ENCODE measurements around the gene SLITRK5. TPM values are rescaled to one million over a fixed set of nuclear protein-coding genes. Genes with fewer than 3 reads are reported as not detected.

Gene SLITRK5
- total and polyA plus RNA-seq, 12 donors, result under 0.01 to 0.07 (median 0.02) TPM; not detected in 3

- Histone ChIP-seq H3K4me3 (peak overlapping the region in 8 of 10 donors; percentile 32 to 54 (median 48)), H3K36me3 (no peaks in the 10 kb centered on the region), H3K27ac (no peak overlapping the region), H3K27me3 (peaks cover 2 to 73% (median 62%) of the 10 kb centered on the region in 7 donors), H3K4me1 (peaks cover 0 to 35% (median 20%) of the 10 kb centered on the region in 9 donors), H3K9me3 (no peaks in the 10 kb centered on the region)
- TF ChIP-seq, protein P1, sequence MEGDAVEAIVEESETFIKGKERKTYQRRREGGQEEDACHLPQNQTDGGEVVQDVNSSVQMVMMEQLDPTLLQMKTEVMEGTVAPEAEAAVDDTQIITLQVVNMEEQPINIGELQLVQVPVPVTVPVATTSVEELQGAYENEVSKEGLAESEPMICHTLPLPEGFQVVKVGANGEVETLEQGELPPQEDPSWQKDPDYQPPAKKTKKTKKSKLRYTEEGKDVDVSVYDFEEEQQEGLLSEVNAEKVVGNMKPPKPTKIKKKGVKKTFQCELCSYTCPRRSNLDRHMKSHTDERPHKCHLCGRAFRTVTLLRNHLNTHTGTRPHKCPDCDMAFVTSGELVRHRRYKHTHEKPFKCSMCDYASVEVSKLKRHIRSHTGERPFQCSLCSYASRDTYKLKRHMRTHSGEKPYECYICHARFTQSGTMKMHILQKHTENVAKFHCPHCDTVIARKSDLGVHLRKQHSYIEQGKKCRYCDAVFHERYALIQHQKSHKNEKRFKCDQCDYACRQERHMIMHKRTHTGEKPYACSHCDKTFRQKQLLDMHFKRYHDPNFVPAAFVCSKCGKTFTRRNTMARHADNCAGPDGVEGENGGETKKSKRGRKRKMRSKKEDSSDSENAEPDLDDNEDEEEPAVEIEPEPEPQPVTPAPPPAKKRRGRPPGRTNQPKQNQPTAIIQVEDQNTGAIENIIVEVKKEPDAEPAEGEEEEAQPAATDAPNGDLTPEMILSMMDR (IDR thresholded peaks at IDR 0.05), result no peak
- DNase-seq (no peak), ATAC-seq (no peak)
- 6 to 10% methylated on average over 29 of the region's 29 CpGs for WGBS, 2 donors
- intact Hi-C loops (cut with DNase I), result no loop called here
Observed at GRCh38 chr13:87677043-87677495, 5.9 kb downstream of the SLITRK5 start.

DNA sequence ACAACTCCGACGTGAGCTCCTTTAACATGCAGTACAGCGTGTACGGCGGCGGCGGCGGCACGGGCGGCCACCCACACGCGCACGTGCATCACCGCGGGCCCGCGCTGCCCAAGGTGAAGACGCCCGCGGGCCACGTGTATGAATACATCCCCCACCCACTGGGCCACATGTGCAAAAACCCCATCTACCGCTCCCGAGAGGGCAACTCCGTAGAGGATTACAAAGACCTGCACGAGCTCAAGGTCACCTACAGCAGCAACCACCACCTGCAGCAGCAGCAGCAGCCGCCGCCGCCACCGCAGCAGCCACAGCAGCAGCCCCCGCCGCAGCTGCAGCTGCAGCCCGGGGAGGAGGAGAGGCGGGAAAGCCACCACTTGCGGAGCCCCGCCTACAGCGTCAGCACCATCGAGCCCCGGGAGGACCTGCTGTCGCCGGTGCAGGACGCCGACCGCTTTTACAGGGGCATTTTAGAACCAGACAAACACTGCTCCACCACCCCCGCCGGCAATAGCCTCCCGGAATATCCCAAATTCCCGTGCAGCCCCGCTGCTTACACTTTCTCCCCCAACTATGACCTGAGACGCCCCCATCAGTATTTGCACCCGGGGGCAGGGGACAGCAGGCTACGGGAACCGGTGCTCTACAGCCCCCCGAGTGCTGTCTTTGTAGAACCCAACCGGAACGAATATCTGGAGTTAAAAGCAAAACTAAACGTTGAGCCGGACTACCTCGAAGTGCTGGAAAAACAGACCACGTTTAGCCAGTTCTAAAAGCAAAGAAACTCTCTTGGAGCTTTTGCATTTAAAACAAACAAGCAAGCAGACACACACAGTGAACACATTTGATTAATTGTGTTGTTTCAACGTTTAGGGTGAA lies 6.6 kb downstream of the SLITRK5 start:
- H3K4me3 ChIP-seq, result peak overlapping the region; percentile 16 to 54 (median 41)
- TF ChIP-seq, protein P1 (IDR thresholded peaks at IDR 0.05), result no peak
- H3K27ac ChIP-seq, result no peak overlapping the region
- H3K9me3 ChIP-seq, result no peaks in the 10 kb centered on the region
- WGBS, 2 donors, result 1 to 2% methylated on average over 60 of the region's 60 CpGs
- DNase-seq (no peak), ATAC-seq (no peak)
- intact Hi-C loops (cut with DNase I), result no loop called here
- no peaks in the 10 kb centered on the region for H3K36me3 ChIP-seq
- H3K4me1 ChIP-seq, result peaks cover 0 to 33% (median 16%) of the 10 kb centered on the region in 9 donors
- H3K27me3 ChIP-seq, result peaks cover 0 to 67% (median 56%) of the 10 kb centered on the region in 7 donors

DNA sequence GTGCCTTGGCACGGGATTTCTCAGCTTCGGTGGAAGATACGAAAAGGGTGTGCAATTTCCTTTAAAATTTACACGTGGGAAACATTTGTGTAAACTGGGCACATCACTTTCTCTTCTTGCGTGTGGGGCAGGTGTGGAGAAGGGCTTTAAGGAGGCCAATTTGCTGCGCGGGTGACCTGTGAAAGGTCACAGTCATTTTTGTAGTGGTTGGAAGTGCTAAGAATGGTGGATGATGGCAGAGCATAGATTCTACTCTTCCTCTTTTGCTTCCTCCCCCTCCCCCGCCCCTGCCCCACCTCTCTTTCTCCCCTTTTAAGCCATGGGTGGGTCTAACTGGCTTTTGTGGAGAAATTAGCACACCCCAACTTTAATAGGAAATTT lies 7.2 kb downstream of the SLITRK5 start:
- H3K27ac ChIP-seq, result no peak overlapping the region
- intact Hi-C loops (cut with DNase I), result no loop called here
- no peaks in the 10 kb centered on the region for H3K36me3 ChIP-seq
- TF ChIP-seq, protein P1 (IDR thresholded peaks at IDR 0.05), result no peak
- H3K4me3 ChIP-seq, result peak overlapping the region in 8 of 10 donors; percentile 16 to 54 (median 48)
- ATAC-seq (no peak), DNase-seq (no peak)
- WGBS, 2 donors, result 24 to 27% methylated on average over 8 of the region's 8 CpGs
- H3K27me3 ChIP-seq, result peaks cover 0 to 61% (median 50%) of the 10 kb centered on the region in 7 donors
- H3K9me3 ChIP-seq, result no peaks in the 10 kb centered on the region
- H3K4me1 ChIP-seq, result peaks cover 0 to 27% (median 15%) of the 10 kb centered on the region in 9 donors

DNA sequence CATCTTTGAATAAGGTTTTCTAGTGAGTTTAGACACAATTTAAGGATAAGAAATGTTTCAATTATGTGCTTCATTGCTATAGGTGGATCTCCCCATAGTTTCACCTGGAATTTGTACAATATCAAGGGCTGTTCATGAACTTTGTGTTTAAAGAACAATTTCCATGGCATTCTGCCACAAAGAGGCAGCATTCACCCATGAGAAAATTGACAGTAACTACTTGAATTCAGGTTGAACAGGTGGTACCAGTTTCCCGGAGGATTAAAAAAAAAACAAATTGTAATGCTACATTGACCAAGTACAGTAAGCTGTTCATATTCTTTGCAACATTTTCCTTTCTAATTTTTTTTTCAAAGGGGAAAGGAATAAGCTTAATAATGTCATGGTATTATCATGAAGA lies 9.1 kb downstream of the SLITRK5 start:
- Histone ChIP-seq H3K27me3 (peaks cover 0 to 42% (median 31%) of the 10 kb centered on the region in 7 donors), H3K9me3 (no peaks in the 10 kb centered on the region), H3K4me1 (peaks cover 0 to 18% (median 15%) of the 10 kb centered on the region in 9 donors), H3K36me3 (no peaks in the 10 kb centered on the region), H3K27ac (no peak overlapping the region), H3K4me3 (no peak overlapping the region)
- WGBS, 2 donors, result 31 to 37% methylated on average over 1 of the region's 1 CpG
- ATAC-seq, result no peak
- intact Hi-C loops (cut with DNase I), result no loop called here
- DNase-seq, result no peak
- TF ChIP-seq, protein P1 (IDR thresholded peaks at IDR 0.05), result no peak
